ENCODE measurements around the gene CCBE1.
"Not testable (repeated sequence)": the region's sequence is repeated elsewhere in the genome, so short reads cannot be mapped to it uniquely, and the experiment has no call there.

Gene CCBE1

GRCh38 chr18:59697236-59697932 lies at the start of gene CCBE1:
CCBE1 (minus strand) TSS chr18:59697423.
- Mint-ChIP-seq H3K9me3 (no peaks in the 10 kb centered on the region), H3K36me3 (no peaks in the 10 kb centered on the region), H3K27ac (no peak within 1 kb of the TSS), H3K4me1 (peaks cover 6% of the 10 kb centered on the region), H3K27me3 (peaks cover 38% of the 10 kb centered on the region), H3K4me3 (peak within 1 kb of the TSS; percentile 36)

- Mint-ChIP-seq H3K27me3 (peaks cover 2% of the 10 kb centered on the region), H3K4me3 (no peak overlapping the region), H3K4me1 (no peaks in the 10 kb centered on the region), H3K9me3 (peaks cover 8% of the 10 kb centered on the region), H3K27ac (no peak overlapping the region), H3K36me3 (no peaks in the 10 kb centered on the region)
These were observed 47.1 kb upstream of the CCBE1 start for GRCh38 chr18:59744271-59744721.

GRCh38 chr18:59743566-59743965 lies 46.3 kb upstream of the CCBE1 start:
- H3K9me3 Mint-ChIP-seq, result peaks cover 14% of the 10 kb centered on the region
- H3K4me1 Mint-ChIP-seq, result no peaks in the 10 kb centered on the region
- H3K27ac Mint-ChIP-seq, result no peak overlapping the region
- no peak overlapping the region for H3K4me3 Mint-ChIP-seq
- H3K27me3 Mint-ChIP-seq, result peaks cover under 1% of the 10 kb centered on the region
- no peaks in the 10 kb centered on the region for H3K36me3 Mint-ChIP-seq

GRCh38 chr18:59742325-59743111 lies 45.3 kb upstream of the CCBE1 start:
- H3K36me3 Mint-ChIP-seq, result no peaks in the 10 kb centered on the region
- H3K27ac Mint-ChIP-seq, result no peak overlapping the region
- no peaks in the 10 kb centered on the region for H3K4me1 Mint-ChIP-seq
- H3K27me3 Mint-ChIP-seq, result no peaks in the 10 kb centered on the region
- no peak overlapping the region for H3K4me3 Mint-ChIP-seq
- H3K9me3 Mint-ChIP-seq, result peaks cover 12% of the 10 kb centered on the region

GRCh38 chr18:59740141-59740540 lies 42.9 kb upstream of the CCBE1 start:
- Mint-ChIP-seq H3K27ac (no peak overlapping the region), H3K4me3 (no peak overlapping the region), H3K27me3 (no peaks in the 10 kb centered on the region), H3K4me1 (no peaks in the 10 kb centered on the region), H3K9me3 (peaks cover 12% of the 10 kb centered on the region), H3K36me3 (no peaks in the 10 kb centered on the region)

GRCh38 chr18:59737776-59738300 lies 40.6 kb upstream of the CCBE1 start:
- no peaks in the 10 kb centered on the region for H3K36me3 Mint-ChIP-seq
- H3K4me3 Mint-ChIP-seq, result no peak overlapping the region
- H3K4me1 Mint-ChIP-seq, result no peaks in the 10 kb centered on the region
- H3K27ac Mint-ChIP-seq, result no peak overlapping the region
- peaks cover 8% of the 10 kb centered on the region for H3K9me3 Mint-ChIP-seq
- H3K27me3 Mint-ChIP-seq, result no peaks in the 10 kb centered on the region

- H3K27ac Mint-ChIP-seq, H3K4me3 Mint-ChIP-seq, H3K36me3 Mint-ChIP-seq, H3K4me1 Mint-ChIP-seq, H3K27me3 Mint-ChIP-seq, H3K9me3 Mint-ChIP-seq: not testable (repeated sequence)
These were observed 40.1 kb upstream of the CCBE1 start for GRCh38 chr18:59737335-59737734.

- Mint-ChIP-seq H3K36me3 (no peaks in the 10 kb centered on the region), H3K4me1 (no peaks in the 10 kb centered on the region), H3K27me3 (no peaks in the 10 kb centered on the region), H3K27ac (no peak overlapping the region), H3K4me3 (no peak overlapping the region), H3K9me3 (peaks cover 8% of the 10 kb centered on the region)
These were observed 38.8 kb upstream of the CCBE1 start for GRCh38 chr18:59736061-59736460.

GRCh38 chr18:59735269-59735860 lies 38.1 kb upstream of the CCBE1 start:
- H3K9me3 Mint-ChIP-seq, result peaks cover 8% of the 10 kb centered on the region
- no peaks in the 10 kb centered on the region for H3K27me3 Mint-ChIP-seq
- no peak overlapping the region for H3K4me3 Mint-ChIP-seq
- no peak overlapping the region for H3K27ac Mint-ChIP-seq
- H3K4me1 Mint-ChIP-seq, result no peaks in the 10 kb centered on the region
- no peaks in the 10 kb centered on the region for H3K36me3 Mint-ChIP-seq

- Mint-ChIP-seq H3K9me3 (peaks cover under 1% of the 10 kb centered on the region), H3K36me3 (no peaks in the 10 kb centered on the region), H3K4me1 (no peaks in the 10 kb centered on the region), H3K27me3 (no peaks in the 10 kb centered on the region), H3K27ac (no peak overlapping the region), H3K4me3 (no peak overlapping the region)
These were observed 36.2 kb upstream of the CCBE1 start for GRCh38 chr18:59733421-59733820.

GRCh38 chr18:59730896-59731295 lies 33.7 kb upstream of the CCBE1 start:
- Mint-ChIP-seq H3K9me3 (no peaks in the 10 kb centered on the region), H3K4me1 (no peaks in the 10 kb centered on the region), H3K27ac (no peak overlapping the region), H3K27me3 (no peaks in the 10 kb centered on the region), H3K36me3 (no peaks in the 10 kb centered on the region), H3K4me3 (no peak overlapping the region)

- no peaks in the 10 kb centered on the region for H3K36me3 Mint-ChIP-seq
- no peaks in the 10 kb centered on the region for H3K27me3 Mint-ChIP-seq
- no peak overlapping the region for H3K27ac Mint-ChIP-seq
- H3K4me3 Mint-ChIP-seq, result no peak overlapping the region
- no peaks in the 10 kb centered on the region for H3K4me1 Mint-ChIP-seq
- H3K9me3 Mint-ChIP-seq, result no peaks in the 10 kb centered on the region
These were observed 32.6 kb upstream of the CCBE1 start for GRCh38 chr18:59729781-59730180.

- Mint-ChIP-seq H3K27ac (no peak overlapping the region), H3K36me3 (no peaks in the 10 kb centered on the region), H3K4me3 (no peak overlapping the region), H3K4me1 (no peaks in the 10 kb centered on the region), H3K27me3 (no peaks in the 10 kb centered on the region), H3K9me3 (no peaks in the 10 kb centered on the region)
These were observed 31.6 kb upstream of the CCBE1 start for GRCh38 chr18:59728816-59729215.

- no peak overlapping the region for H3K4me3 Mint-ChIP-seq
- peaks cover 5% of the 10 kb centered on the region for H3K27me3 Mint-ChIP-seq
- no peaks in the 10 kb centered on the region for H3K36me3 Mint-ChIP-seq
- no peaks in the 10 kb centered on the region for H3K4me1 Mint-ChIP-seq
- H3K9me3 Mint-ChIP-seq, result no peaks in the 10 kb centered on the region
- H3K27ac Mint-ChIP-seq, result no peak overlapping the region
These were observed 27.9 kb upstream of the CCBE1 start for GRCh38 chr18:59725142-59725541.

- H3K36me3 Mint-ChIP-seq, result no peaks in the 10 kb centered on the region
- H3K4me1 Mint-ChIP-seq, result no peaks in the 10 kb centered on the region
- H3K4me3 Mint-ChIP-seq, result no peak overlapping the region
- H3K27ac Mint-ChIP-seq, result no peak overlapping the region
- H3K9me3 Mint-ChIP-seq, result no peaks in the 10 kb centered on the region
- peaks cover 5% of the 10 kb centered on the region for H3K27me3 Mint-ChIP-seq
These were observed 26.9 kb upstream of the CCBE1 start for GRCh38 chr18:59724103-59724502.

GRCh38 chr18:59721931-59722330 lies 24.7 kb upstream of the CCBE1 start:
- Mint-ChIP-seq H3K4me1 (no peaks in the 10 kb centered on the region), H3K36me3 (no peaks in the 10 kb centered on the region), H3K27me3 (peaks cover 5% of the 10 kb centered on the region), H3K27ac (no peak overlapping the region), H3K9me3 (no peaks in the 10 kb centered on the region), H3K4me3 (no peak overlapping the region)
